A549 (cell line): ENCODE data around the gene MPP7. TPM values are rescaled to one million over a fixed set of nuclear protein-coding genes. Genes with fewer than 3 reads are reported as not detected.

ENCODE experiments used
- ATAC-seq, 2 experiments: fragments of 200-7000 bp in 1 of 2; fragments of >200 bp in 1 of 2; cut with Nextera tagmentation in 1 of 2; cut with Tn5 transposase in 1 of 2; 3 replicates each; pipeline versions ENCODE4 v1.8.0 to v1.9.1; 2018 to 2020; ENCODE audit warnings: mild to moderate bottlenecking in 1 of 2, moderate library complexity in 1 of 2
- CTCF ChIA-PET: fragments of 300-600 bp; sonication (Branson Sonifier 250); formaldehyde crosslinking; extraction: SDS; loops from one replicate; lab custom pipeline; 2021; ENCODE audit warnings: antibody characterized with exemption, inconsistent platforms; lab: Yijun Ruan, JAX
- POLR2A ChIA-PET: fragments of 350-600 bp; formaldehyde crosslinking; extraction: SDS; loops from one replicate; lab custom pipeline; 2021; ENCODE audit warnings: antibody characterized with exemption, inconsistent platforms; lab: Yijun Ruan, JAX
- DNase-seq, 2 experiments: peaks; one replicate each; pipeline versions ENCODE4 v3.0.0 to v3.0.0-alpha.2; 2011 to 2016; ENCODE audit warnings: low read depth in 1 of 2, low spot score in 1 of 2
- FAIRE-seq: peaks from 2 replicates; lab custom pipeline; 2011; peaks lifted over from hg19 to GRCh38; lab: Jason Lieb, UNC
- H3K27ac ChIP-seq, 2 experiments: fragments of >200 bp; sonication (Bioruptor Twin); formaldehyde crosslinking; 3 replicates each; pipeline ENCODE4 v1.5.1; 2016 to 2017
- H3K4me1 ChIP-seq: fragments of >200 bp; sonication (Bioruptor Twin); formaldehyde crosslinking; 3 replicates; pipeline ENCODE4 v1.6.1; 2016
- H3K4me2 ChIP-seq: fragments of >200 bp; sonication (Bioruptor Twin); formaldehyde crosslinking; 3 replicates; pipeline ENCODE4 v1.6.1; 2016
- H3K4me3 ChIP-seq: fragments of >200 bp; sonication (Bioruptor Twin); formaldehyde crosslinking; 3 replicates; pipeline ENCODE4 v1.5.1; 2016
- H3K9me3 ChIP-seq: fragments of >200 bp; sonication (Bioruptor Twin); formaldehyde crosslinking; 3 replicates; pipeline ENCODE4 v1.6.1; 2016
- CBX2 ChIP-seq: fragments of 200-600 bp; sonication (generic); IDR thresholded peaks from 2 replicates; pipeline ENCODE4 v1.6.1; 2016; ENCODE audit warnings: low read depth, mild to moderate bottlenecking, borderline replicate concordance
- CHD2 ChIP-seq: fragments of 150-350 bp; IDR thresholded peaks from 2 replicates; pipeline ENCODE4 v1.6.1; 2014; ENCODE audit warnings: low read length; ENCODE audit not compliant: partially characterized antibody
- EP300 ChIP-seq, 2 experiments: fragments of >200 bp; sonication (Bioruptor Twin); formaldehyde crosslinking; IDR thresholded peaks; 2 replicates in 1 of 2; 3 replicates in 1 of 2; pipeline ENCODE4 v1.6.1; 2016 to 2017
- HOXB13 ChIP-seq: fragments of 250-450 bp; sonication (Bioruptor Pico); IDR thresholded peaks from 2 replicates; pipeline ENCODE4 v1.5.0; 2020; ENCODE audit warnings: low read depth, mild to moderate bottlenecking, moderate library complexity
- JUN ChIP-seq, 2 experiments: fragments of >200 bp; sonication (Bioruptor Twin); formaldehyde crosslinking; IDR thresholded peaks; 2 replicates in 1 of 2; 3 replicates in 1 of 2; pipeline ENCODE4 v1.6.1; 2016 to 2017
- JUNB ChIP-seq: fragments of >200 bp; sonication (Bioruptor Twin); formaldehyde crosslinking; IDR thresholded peaks from 2 replicates; pipeline ENCODE4 v1.6.1; 2016
- KDM1A ChIP-seq: fragments of 200-600 bp; sonication (generic); IDR thresholded peaks from 2 replicates; pipeline ENCODE4 v1.6.1; 2016; ENCODE audit warnings: low read depth, mild to moderate bottlenecking
- KDM5A ChIP-seq: fragments of 200-600 bp; sonication (generic); IDR thresholded peaks from 2 replicates; pipeline ENCODE4 v1.6.1; 2016; ENCODE audit warnings: antibody characterized with exemption, mild to moderate bottlenecking
- MAZ ChIP-seq: fragments of 150-350 bp; IDR thresholded peaks from 2 replicates; pipeline ENCODE4 v1.6.1; 2014; ENCODE audit warnings: antibody characterized with exemption, low read depth, low read length, borderline replicate concordance
- MYC ChIP-seq: IDR thresholded peaks from 2 replicates; pipeline ENCODE4 v1.6.1; 2012; ENCODE audit warnings: mild to moderate bottlenecking, inconsistent platforms, low read length, improper control_type of control experiment, borderline replicate concordance
- NFE2L2 ChIP-seq: fragments of 150-350 bp; conservative IDR thresholded peaks from 2 replicates; pipeline ENCODE4 v1.6.1; 2014; ENCODE audit warnings: low read length
- PHF8 ChIP-seq: fragments of 200-600 bp; sonication (generic); IDR thresholded peaks from 2 replicates; pipeline ENCODE4 v1.6.1; 2016; ENCODE audit warnings: low read depth, mild to moderate bottlenecking, antibody characterized with exemption, moderate library complexity, borderline replicate concordance
- POLR2A ChIP-seq: IDR thresholded peaks from 2 replicates; pipeline ENCODE4 v1.6.1; 2012; ENCODE audit warnings: mild to moderate bottlenecking, low read length
- RAD21 ChIP-seq, 2 experiments: fragments of >200 bp in 1 of 2; sonication (Bioruptor Twin) in 1 of 2; formaldehyde crosslinking in 1 of 2; IDR thresholded peaks in 1 of 2; conservative IDR thresholded peaks in 1 of 2; 2 replicates in 1 of 2; 3 replicates in 1 of 2; pipeline ENCODE4 v1.6.1; 2012 to 2018; ENCODE audit warnings: inconsistent platforms in 1 of 2
- RARB ChIP-seq: fragments of 250-450 bp; sonication (Bioruptor Pico); IDR thresholded peaks from 2 replicates; pipeline ENCODE4 v1.8.0; 2021; ENCODE audit warnings: mild to moderate bottlenecking, moderate library complexity
- SMC3 ChIP-seq: fragments of >200 bp; sonication (Bioruptor Twin); formaldehyde crosslinking; IDR thresholded peaks from 3 replicates; pipeline ENCODE4 v1.6.1; 2018; ENCODE audit warnings: inconsistent platforms
- SREBF2 ChIP-seq: fragments of 450-650 bp; IDR thresholded peaks from 2 replicates; pipeline ENCODE4 v1.6.1; 2014; ENCODE audit warnings: mild to moderate bottlenecking, moderate library complexity
- WGBS: methylation state at CpG from one replicate; pipeline ENCODE4 v1.1.6; 2017; ENCODE audit errors: missing lambda C conversion rate; 5-methylcytosine and 5-hydroxymethylcytosine counted together
- polyA minus RNA-seq: library from RNA; depleted of rRNA, polyadenylated mRNA; stranded (reverse); fragments of >200 nt; gene quantifications from 2 replicates; pipeline ENCODE4 v1.2.3, GENCODE V29; 2011; rRNA and poly(A)+ RNA removed
- polyA plus RNA-seq, 4 experiments: library from polyadenylated mRNA; depleted of rRNA in 3 of 4; stranded (reverse); fragments of >200 nt; fragmentation: RNase III in 1 of 4; extraction: RNeasy Plus Mini Kit Qiagen cat#74134 plus additional on column Dnase treatment in 1 of 4; gene quantifications; 2 replicates in 3 of 4; 3 replicates in 1 of 4; pipeline ENCODE4 v1.2.3, GENCODE V29; 2011 to 2017
- TF ChIP-seq, protein P1 (sequence below): fragments of >200 bp; sonication (Bioruptor Twin); formaldehyde crosslinking; IDR thresholded peaks from 3 replicates; pipeline ENCODE4 v1.5.1; 2016
- TF ChIP-seq, protein P2 (sequence below): IDR thresholded peaks from 2 replicates; pipeline ENCODE4 v1.6.1; 2012
- TF ChIP-seq, protein P3 (sequence below): fragments of 250-450 bp; sonication (Bioruptor Pico); IDR thresholded peaks from 2 replicates; pipeline ENCODE4 v1.5.0; 2021; ENCODE audit warnings: mild to moderate bottlenecking, moderate library complexity, borderline replicate concordance
- TF ChIP-seq, protein P4 (sequence below): IDR thresholded peaks from 2 replicates; pipeline ENCODE4 v1.6.1; 2012; ENCODE audit warnings: low read depth, borderline replicate concordance
- TF ChIP-seq, protein P5 (sequence below): IDR thresholded peaks from 2 replicates; pipeline ENCODE4 v1.6.1; 2012

MPP7 gene
- 0.21 and 0.23 TPM in 2 replicates for polyA plus RNA-seq (2011; rRNA removed)
- 0.07 and 0.08 TPM in 2 replicates for polyA plus RNA-seq (2012; cell fraction: cytosol; rRNA removed)
- polyA plus RNA-seq (2012; cell fraction: nucleus; rRNA removed): not detected in 2 replicates
- polyA plus RNA-seq (2017; fragmentation: RNase III; extraction: RNeasy Plus Mini Kit Qiagen cat#74134 plus additional on column Dnase treatment): 0.05 to 0.09 TPM (median 0.06 TPM) in 3 replicates
- 0.24 and 0.70 TPM in 2 replicates for polyA minus RNA-seq

DNA sequence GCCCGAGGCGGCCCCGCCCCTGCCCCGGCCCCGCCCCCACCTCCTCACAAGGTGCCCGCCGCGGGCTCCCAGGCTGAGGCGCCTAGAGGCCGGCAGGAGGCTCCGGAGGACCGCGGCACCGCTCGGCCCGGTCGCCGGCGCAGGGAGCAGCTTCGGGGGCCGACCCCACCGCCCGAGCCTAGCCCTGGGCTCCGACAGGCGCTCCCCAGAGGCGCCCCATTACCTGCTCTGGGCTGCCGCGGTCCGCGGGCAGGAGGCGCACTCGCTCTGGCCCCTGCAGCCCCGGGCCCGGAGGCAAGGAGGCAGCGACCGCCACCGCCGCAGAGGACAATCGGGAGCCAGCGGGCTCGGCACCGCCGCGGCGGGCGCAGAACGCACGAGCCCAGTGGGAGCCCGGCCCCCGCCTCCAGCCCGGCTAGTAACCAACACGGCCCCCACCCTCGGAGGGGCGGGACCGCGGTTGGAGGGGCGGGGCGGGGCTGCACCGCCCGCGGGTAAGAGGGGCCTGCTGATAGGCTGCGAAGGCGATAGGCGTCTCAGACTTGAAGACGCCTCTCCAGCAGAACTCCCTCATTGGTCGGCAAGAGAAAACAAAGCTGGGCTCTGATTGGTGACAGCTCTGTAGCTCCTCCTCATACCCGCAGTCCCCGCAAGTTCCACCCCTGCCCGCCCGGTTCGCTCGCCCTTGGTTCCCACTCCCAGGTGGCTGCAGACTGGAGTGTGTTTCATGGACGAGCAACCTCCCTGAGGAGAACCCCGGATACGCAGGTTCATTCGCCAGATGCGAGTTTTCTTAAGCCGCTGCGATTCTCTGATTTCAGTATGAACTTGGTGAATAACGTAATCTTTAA, at the start of gene MPP7:
TSS of gene MPP7 (minus strand) at position 427 of the 851 bp plus-strand sequence. CDS start 64,460 bp downstream, outside the sequence.
- peak; percentile 97 to 98 for DNase-seq
- Histone ChIP-seq H3K4me3 (peak within 1 kb of the TSS; percentile 72), H3K9me3 (no peaks in the 10 kb centered on the region), H3K4me1 (no peaks in the 10 kb centered on the region), H3K4me2 (peak within 1 kb of the TSS; percentile 87), H3K27ac (peak within 1 kb of the TSS; percentile 11 to 74; a peak in 4 of 6 replicates)
- FAIRE-seq: no peak
- ATAC-seq: peak; percentile 99 to 100
- under 1% methylated on average over 14 of the region's 80 CpGs for WGBS
- TF ChIP-seq SMC3 (peak; percentile 29; the same call in 1 of the 3 replicates), NFE2L2 (no peak), RAD21 (conservative IDR thresholded peaks at IDR 0.05 in 1 of 2, IDR thresholded peaks at IDR 0.05 in 1 of 2) (peak; percentile 11 to 36; a peak in 2 of 5 replicates), MAZ (peak; percentile 99)
- TF ChIP-seq, protein P1, sequence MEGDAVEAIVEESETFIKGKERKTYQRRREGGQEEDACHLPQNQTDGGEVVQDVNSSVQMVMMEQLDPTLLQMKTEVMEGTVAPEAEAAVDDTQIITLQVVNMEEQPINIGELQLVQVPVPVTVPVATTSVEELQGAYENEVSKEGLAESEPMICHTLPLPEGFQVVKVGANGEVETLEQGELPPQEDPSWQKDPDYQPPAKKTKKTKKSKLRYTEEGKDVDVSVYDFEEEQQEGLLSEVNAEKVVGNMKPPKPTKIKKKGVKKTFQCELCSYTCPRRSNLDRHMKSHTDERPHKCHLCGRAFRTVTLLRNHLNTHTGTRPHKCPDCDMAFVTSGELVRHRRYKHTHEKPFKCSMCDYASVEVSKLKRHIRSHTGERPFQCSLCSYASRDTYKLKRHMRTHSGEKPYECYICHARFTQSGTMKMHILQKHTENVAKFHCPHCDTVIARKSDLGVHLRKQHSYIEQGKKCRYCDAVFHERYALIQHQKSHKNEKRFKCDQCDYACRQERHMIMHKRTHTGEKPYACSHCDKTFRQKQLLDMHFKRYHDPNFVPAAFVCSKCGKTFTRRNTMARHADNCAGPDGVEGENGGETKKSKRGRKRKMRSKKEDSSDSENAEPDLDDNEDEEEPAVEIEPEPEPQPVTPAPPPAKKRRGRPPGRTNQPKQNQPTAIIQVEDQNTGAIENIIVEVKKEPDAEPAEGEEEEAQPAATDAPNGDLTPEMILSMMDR: peak; percentile 34; the same call in 2 of the 3 replicates
- CTCF ChIA-PET: interaction anchor here (0.6 to 3.9 kb wide), 12 partner anchors 9 to 91 kb away, joined by 3 to 18 read pairs (median 4); no protein-coding TSS in a partner anchor
- POLR2A ChIA-PET: no interaction called here

DNA sequence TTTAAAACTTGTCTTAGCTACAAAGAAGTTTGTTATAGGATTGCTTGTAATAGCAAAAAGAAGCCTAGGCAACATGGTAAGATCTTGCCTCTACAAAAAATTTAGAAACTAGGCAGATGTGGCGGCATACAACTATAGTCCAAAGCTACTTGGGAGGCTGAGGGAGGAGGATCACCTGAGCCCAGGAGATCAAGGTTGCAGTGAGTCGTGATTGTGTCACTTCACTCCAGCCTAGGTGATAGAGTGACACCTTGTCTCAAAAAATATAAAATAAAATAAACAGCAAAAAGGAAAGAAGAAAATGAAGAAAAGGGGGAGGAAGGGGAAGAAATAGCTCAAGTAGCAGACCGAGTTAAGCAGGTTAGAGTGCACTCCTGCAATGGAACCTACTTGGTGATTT, 47.0 kb upstream of the MPP7 start:
- DNase-seq: no peak
- Histone ChIP-seq H3K4me1 (no peaks in the 10 kb centered on the region), H3K9me3 (no peaks in the 10 kb centered on the region), H3K4me3 (no peak overlapping the region), H3K27ac (no peak overlapping the region), H3K4me2 (no peak overlapping the region)
- CTCF ChIA-PET: no interaction called here
- TF ChIP-seq HOXB13 (CRISPR knock-in tag) (no peak), CHD2 (no peak), JUNB (no peak), MAZ (no peak), POLR2A (no peak), KDM5A (no peak), KDM1A (no peak), CBX2 (no peak), JUN (IDR thresholded peaks at IDR 0.05) (no peak), PHF8 (no peak), RARB (no peak), SREBF2 (no peak), EP300 (IDR thresholded peaks at IDR 0.05) (no peak), MYC (no peak)
- TF ChIP-seq, protein P2, sequence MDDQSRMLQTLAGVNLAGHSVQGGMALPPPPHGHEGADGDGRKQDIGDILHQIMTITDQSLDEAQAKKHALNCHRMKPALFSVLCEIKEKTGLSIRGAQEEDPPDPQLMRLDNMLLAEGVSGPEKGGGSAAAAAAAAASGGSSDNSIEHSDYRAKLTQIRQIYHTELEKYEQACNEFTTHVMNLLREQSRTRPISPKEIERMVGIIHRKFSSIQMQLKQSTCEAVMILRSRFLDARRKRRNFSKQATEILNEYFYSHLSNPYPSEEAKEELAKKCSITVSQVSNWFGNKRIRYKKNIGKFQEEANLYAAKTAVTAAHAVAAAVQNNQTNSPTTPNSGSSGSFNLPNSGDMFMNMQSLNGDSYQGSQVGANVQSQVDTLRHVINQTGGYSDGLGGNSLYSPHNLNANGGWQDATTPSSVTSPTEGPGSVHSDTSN: no peak
- TF ChIP-seq, protein P3, sequence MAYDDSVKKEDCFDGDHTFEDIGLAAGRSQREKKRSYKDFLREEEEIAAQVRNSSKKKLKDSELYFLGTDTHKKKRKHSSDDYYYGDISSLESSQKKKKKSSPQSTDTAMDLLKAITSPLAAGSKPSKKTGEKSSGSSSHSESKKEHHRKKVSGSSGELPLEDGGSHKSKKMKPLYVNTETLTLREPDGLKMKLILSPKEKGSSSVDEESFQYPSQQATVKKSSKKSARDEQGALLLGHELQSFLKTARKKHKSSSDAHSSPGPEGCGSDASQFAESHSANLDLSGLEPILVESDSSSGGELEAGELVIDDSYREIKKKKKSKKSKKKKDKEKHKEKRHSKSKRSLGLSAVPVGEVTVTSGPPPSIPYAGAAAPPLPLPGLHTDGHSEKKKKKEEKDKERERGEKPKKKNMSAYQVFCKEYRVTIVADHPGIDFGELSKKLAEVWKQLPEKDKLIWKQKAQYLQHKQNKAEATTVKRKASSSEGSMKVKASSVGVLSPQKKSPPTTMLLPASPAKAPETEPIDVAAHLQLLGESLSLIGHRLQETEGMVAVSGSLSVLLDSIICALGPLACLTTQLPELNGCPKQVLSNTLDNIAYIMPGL (CRISPR knock-in tag): no peak
- TF ChIP-seq, protein P4, sequence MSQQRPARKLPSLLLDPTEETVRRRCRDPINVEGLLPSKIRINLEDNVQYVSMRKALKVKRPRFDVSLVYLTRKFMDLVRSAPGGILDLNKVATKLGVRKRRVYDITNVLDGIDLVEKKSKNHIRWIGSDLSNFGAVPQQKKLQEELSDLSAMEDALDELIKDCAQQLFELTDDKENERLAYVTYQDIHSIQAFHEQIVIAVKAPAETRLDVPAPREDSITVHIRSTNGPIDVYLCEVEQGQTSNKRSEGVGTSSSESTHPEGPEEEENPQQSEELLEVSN: no peak
- TF ChIP-seq, protein P5, sequence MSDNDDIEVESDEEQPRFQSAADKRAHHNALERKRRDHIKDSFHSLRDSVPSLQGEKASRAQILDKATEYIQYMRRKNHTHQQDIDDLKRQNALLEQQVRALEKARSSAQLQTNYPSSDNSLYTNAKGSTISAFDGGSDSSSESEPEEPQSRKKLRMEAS: no peak
- FAIRE-seq: no peak
- POLR2A ChIA-PET: no interaction called here
- ATAC-seq: no peak
- 30% methylated on average over 3 of the region's 3 CpGs for WGBS
